C4-2B (cell line): Measurements from ENCODE around the gene HRH2.

Experiments used
- H3K27ac ChIP-seq: fragments of 450-650 bp; 2 replicates; pipeline ENCODE4 v1.5.1; 2017
- ZFX ChIP-seq: fragments of 450-650 bp; IDR thresholded peaks from 2 replicates; pipeline ENCODE4 v1.6.1; 2017
- TF ChIP-seq, protein P1 (sequence below): fragments of 450-650 bp; conservative IDR thresholded peaks from 2 replicates; pipeline ENCODE4 v1.5.1; 2017; ENCODE audit warnings: mild to moderate bottlenecking

Gene HRH2

DNA sequence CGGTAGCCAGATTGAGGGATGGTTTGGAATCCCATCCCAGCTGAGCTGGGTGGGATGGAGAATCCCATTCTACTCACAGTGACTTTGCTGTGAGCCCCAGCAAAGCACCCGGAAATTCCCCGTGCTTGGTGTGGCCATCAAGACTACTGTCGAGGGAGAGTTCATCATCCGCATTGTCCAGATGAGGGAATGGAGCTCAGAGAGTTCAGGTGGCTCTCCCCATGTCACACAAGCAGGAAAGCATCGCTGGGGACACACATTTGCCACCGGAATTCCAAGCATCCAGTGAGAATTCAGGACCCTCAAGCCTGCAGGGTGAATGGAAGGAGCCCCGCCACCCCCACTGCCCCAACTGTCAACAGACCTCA, 54.4 kb downstream of the HRH2 start:
- TF ChIP-seq, protein P1, sequence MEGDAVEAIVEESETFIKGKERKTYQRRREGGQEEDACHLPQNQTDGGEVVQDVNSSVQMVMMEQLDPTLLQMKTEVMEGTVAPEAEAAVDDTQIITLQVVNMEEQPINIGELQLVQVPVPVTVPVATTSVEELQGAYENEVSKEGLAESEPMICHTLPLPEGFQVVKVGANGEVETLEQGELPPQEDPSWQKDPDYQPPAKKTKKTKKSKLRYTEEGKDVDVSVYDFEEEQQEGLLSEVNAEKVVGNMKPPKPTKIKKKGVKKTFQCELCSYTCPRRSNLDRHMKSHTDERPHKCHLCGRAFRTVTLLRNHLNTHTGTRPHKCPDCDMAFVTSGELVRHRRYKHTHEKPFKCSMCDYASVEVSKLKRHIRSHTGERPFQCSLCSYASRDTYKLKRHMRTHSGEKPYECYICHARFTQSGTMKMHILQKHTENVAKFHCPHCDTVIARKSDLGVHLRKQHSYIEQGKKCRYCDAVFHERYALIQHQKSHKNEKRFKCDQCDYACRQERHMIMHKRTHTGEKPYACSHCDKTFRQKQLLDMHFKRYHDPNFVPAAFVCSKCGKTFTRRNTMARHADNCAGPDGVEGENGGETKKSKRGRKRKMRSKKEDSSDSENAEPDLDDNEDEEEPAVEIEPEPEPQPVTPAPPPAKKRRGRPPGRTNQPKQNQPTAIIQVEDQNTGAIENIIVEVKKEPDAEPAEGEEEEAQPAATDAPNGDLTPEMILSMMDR, result no peak
- no peak for TF ChIP-seq ZFX
- H3K27ac ChIP-seq, result no peak overlapping the region

DNA sequence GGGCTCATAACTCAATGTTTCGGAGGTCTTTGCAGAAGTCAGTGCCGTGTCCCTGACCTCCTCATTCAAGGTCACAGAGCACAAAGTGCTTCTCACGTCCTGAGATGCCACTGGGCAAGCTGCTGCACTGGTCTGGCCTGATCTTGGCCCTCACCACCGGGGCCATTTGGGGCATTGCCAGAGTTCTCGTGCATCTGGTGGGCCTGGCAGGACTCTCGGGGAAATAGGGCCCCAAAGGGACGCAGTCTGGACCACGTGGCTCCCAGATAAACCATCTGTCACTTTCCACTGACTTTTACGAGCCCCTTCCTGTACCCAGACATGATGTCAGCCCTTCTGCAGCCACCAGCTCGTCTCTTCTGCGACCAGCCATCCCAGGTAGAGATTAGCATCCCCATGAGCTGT, 54.8 kb downstream of the HRH2 start:
- H3K27ac ChIP-seq, result no peak overlapping the region
- no peak for TF ChIP-seq ZFX
- TF ChIP-seq, protein P1, result no peak

DNA sequence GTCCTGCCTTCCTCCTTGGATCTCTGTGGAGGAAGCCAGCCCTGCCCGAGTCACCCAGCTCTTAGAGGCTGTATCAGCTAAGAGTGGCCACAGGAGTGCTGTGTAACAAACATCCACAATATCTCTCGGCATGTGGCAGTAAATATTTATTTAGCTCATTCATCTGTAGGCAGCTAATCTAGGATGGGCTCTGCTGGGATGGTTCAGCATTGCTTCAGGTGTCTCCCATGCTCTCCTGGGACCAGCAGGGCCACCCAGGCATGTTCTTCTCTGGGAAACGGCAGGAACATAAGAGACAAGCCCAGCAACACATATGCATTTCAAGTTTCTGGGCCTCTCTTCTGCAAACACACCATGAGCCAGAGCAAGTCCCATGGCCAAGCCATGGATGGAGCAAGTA, 56.1 kb downstream of the HRH2 start:
- TF ChIP-seq ZFX, result no peak
- TF ChIP-seq, protein P1, result no peak
- no peak overlapping the region for H3K27ac ChIP-seq

DNA sequence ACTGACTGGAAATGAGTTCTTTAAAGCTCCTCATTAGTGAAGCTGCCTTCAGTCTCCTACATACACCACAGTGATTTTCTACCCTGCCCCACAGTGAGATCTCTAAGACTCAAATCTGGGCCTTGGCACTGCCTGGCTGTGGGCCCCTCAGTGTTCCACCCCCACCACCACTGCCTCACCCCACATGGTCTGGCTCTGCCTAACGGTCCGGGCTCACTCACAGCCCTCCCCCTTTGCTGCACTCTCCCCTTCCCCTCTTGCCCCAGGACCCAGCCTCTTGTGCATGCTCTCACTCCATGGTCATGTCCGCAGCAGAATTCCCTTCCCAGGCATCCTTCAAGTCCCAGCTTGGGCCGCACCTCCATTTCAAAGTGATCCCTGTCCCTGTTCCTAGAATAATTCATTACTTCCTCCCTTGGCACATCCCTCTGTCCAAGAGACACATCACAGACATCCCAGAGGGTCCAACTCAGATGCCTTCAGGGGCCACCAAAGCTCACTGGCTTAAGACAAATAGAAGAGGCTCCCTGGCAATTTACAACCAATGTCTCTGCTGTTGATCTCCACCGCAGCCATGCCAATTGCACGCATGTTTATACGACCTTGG, 56.7 kb downstream of the HRH2 start:
- no peak for TF ChIP-seq ZFX
- TF ChIP-seq, protein P1, result no peak
- no peak overlapping the region for H3K27ac ChIP-seq

DNA sequence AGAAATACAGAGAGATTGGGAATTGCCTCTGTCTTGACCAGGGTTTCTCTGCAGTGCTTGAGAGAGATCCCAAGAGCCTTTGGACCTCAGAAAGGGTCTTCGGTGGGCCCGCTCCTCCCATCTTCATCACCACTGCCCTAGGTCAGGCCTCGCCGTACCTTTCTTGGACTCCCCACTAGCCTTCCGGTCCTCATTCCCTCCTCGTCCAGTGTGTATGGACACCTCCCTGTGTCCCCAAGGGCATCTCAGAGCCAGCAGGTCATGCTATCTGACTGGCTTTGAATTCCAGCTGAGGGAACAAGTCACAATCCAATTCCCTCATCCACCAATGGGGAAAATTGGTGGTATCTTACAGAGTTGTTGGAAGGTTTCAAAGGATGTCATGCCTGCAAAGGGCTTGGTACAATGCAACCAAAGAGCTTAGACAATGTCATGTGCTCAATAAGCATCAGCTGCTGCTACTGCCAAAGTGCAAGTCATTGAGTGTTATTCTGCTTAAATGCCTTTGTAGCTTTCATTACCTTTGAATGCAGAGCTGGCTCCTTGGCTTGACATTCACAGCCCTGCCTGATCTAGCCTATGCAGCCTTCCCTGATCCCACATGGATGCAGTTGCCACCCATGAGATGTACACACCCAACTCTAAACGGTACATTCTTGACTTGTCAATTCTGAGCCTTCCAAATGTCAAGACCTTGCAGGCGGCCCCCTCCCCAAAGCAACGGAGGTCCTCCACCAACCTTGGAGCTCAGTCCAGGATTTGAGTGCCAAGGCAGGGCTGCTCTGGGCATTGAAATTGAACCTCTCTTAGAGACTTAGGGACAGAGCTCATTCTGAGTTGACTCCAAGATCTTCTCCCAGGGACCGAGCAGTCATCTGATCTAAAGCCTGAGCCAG, 58.0 kb downstream of the HRH2 start:
- TF ChIP-seq, protein P1, result no peak
- H3K27ac ChIP-seq, result no peak overlapping the region

DNA sequence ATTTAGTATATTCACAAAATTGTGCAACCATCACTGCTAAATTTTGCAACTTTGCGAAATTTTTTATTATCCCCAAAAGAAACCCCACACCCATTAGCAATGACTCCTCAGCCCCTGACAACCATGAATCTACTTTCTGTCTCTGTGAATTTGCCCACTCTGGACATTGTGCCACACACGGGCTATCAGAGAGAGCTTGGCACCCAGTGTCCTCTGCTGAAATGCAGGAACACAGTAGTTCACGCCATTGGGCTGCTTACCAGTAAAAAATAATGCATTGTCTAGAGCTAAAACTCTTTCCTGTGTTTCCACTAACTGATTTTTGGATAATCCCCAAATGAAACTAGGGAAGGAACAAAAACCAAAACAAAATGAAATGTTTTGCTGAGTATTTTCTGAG, 60.0 kb downstream of the HRH2 start:
- H3K27ac ChIP-seq, result no peak overlapping the region
- TF ChIP-seq, protein P1, result no peak
- TF ChIP-seq ZFX, result no peak

DNA sequence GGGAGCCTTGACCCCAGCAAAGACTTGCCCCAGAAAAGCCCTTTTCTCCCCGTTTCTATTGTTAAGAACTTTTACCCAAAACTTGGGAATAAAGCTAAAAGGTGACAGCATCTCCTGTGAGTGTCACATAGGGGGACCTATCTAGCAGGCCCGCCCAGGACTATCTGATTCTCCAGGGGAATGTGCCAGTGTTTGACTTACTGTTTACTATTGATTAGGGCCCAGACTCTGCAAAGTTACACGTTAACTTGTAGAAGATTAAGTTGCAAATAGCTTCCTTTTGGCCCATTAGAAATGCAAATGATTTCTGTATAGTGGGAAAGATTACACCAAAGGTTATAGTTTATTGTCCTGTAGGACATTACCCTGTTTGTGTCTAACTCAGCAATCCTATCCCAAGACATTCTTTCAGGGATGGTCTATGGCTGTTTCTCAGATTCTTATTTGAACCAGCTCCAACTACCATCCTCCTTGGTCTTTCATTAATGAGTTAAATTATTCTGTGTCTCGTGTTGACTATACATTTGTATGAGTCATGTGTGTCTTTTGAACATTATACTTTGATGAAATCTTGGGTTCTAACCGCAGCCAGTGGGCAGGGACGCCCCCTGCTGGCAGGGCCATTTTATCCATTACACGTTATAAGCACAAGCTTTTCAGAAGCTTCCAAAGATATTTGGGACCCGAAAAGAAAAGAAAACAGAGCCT, 60.7 kb downstream of the HRH2 start:
- no peak overlapping the region for H3K27ac ChIP-seq
- TF ChIP-seq, protein P1, result peak; percentile 90
- no peak for TF ChIP-seq ZFX
